C4-2B (cell line): ENCODE data around the gene OR10D3.

Experiments used
- CTCF ChIP-seq: fragments of 450-650 bp; conservative IDR thresholded peaks from 2 replicates; pipeline ENCODE4 v1.5.1; 2017; ENCODE audit warnings: mild to moderate bottlenecking
- ZFX ChIP-seq: fragments of 450-650 bp; IDR thresholded peaks from 2 replicates; pipeline ENCODE4 v1.6.1; 2017

GRCh38 chr11:124153821-124154220, 29.3 kb upstream of the OR10D3 start:
- no peak for TF ChIP-seq CTCF
- no peak for TF ChIP-seq ZFX
